Activated T-cell treated with anti-CD3 and anti-CD28 coated beads, Interleukin-2, amount 50 U/mL, for 1 hour (primary cell): Measurements from ENCODE around the gene ITSN2.
A peak's percentile ranks its signal among the peaks of the same experiment; 100 is the strongest.
"Not testable (repeated sequence)": the region's sequence is repeated elsewhere in the genome, so short reads cannot be mapped to it uniquely, and the experiment has no call there.

Experiments used
- DNase-seq: peaks from one replicate; pipeline ENCODE4 v3.0.0-alpha.2; 2020

ITSN2 gene

GRCh38 chr2:24360050-24360962, at the start of gene ITSN2:
TSS of gene ITSN2 (minus strand) at chr2:24360536. CDS start at chr2:24328082, 32,454 bp downstream.
- DNase-seq: peak; percentile 88

GRCh38 chr2:24409171-24409570, 48.8 kb upstream of the ITSN2 start:
- no peak for DNase-seq

GRCh38 chr2:24408704-24409103, 48.4 kb upstream of the ITSN2 start:
- not testable (repeated sequence) for DNase-seq

- DNase-seq: no peak
These were observed 44.2 kb upstream of the ITSN2 start for GRCh38 chr2:24404491-24404921.

GRCh38 chr2:24403832-24404212, 43.5 kb upstream of the ITSN2 start:
- DNase-seq: no peak

GRCh38 chr2:24403168-24403831, 43.0 kb upstream of the ITSN2 start:
- no peak for DNase-seq

- DNase-seq: no peak
These were observed 42.1 kb upstream of the ITSN2 start for GRCh38 chr2:24402242-24403097.

GRCh38 chr2:24400207-24400907, 40.0 kb upstream of the ITSN2 start:
- no peak for DNase-seq

GRCh38 chr2:24399434-24400206, 39.3 kb upstream of the ITSN2 start:
- no peak for DNase-seq

GRCh38 chr2:24394998-24395397, 34.7 kb upstream of the ITSN2 start:
- no peak for DNase-seq

- DNase-seq: no peak
These were observed 32.3 kb upstream of the ITSN2 start for GRCh38 chr2:24392542-24393059.

- no peak for DNase-seq
These were observed 25.0 kb upstream of the ITSN2 start for GRCh38 chr2:24385366-24385765.

- peak; percentile 58 for DNase-seq
These were observed 22.2 kb upstream of the ITSN2 start for GRCh38 chr2:24382363-24383073.

GRCh38 chr2:24380820-24381219, 20.5 kb upstream of the ITSN2 start:
- DNase-seq: no peak

GRCh38 chr2:24375349-24376087, 15.2 kb upstream of the ITSN2 start:
- no peak for DNase-seq

GRCh38 chr2:24374301-24374700, 14.0 kb upstream of the ITSN2 start:
- no peak for DNase-seq

GRCh38 chr2:24372033-24372432, 11.7 kb upstream of the ITSN2 start:
- no peak for DNase-seq

GRCh38 chr2:24365826-24366225, 5.5 kb upstream of the ITSN2 start:
- no peak for DNase-seq

- no peak for DNase-seq
These were observed 4.7 kb upstream of the ITSN2 start for GRCh38 chr2:24365051-24365450.

- no peak for DNase-seq
These were observed 3.0 kb upstream of the ITSN2 start for GRCh38 chr2:24363301-24363700.
